ENCODE measurements around the gene GRPEL1. TPM values are rescaled to one million over a fixed set of nuclear protein-coding genes. Genes with fewer than 3 reads are reported as not detected.

The GRPEL1 gene
- total RNA-seq, 4 donors from 2014 or later: 7.4 to 55.0 (median 21.4) TPM

- no peak overlapping the region for H3K27ac ChIP-seq
- no peaks in the 10 kb centered on the region for H3K27me3 ChIP-seq
- DNase-seq: no peak
- intact Hi-C loops (cut with DNase I; ENCODE audit: low total_unique reads): no loop called here
- no peaks in the 10 kb centered on the region for H3K36me3 ChIP-seq
- no peak for TF ChIP-seq POLR2A (IDR thresholded peaks at IDR 0.05)
- no peak for TF ChIP-seq CTCF (IDR thresholded peaks at IDR 0.05)
- H3K9me3 ChIP-seq: no peaks in the 10 kb centered on the region
- no peak overlapping the region for H3K4me3 ChIP-seq
- H3K4me1 ChIP-seq: no peaks in the 10 kb centered on the region
Observed at GRCh38 chr4:7059662-7060061, 8.2 kb downstream of the GRPEL1 start.

GRCh38 chr4:7058792-7059191 is 9.1 kb downstream of the GRPEL1 start:
- no peaks in the 10 kb centered on the region for H3K4me1 ChIP-seq
- H3K9me3 ChIP-seq: no peaks in the 10 kb centered on the region
- no peaks in the 10 kb centered on the region for H3K27me3 ChIP-seq
- no peak overlapping the region for H3K27ac ChIP-seq
- TF ChIP-seq CTCF (IDR thresholded peaks at IDR 0.05) (no peak), POLR2A (IDR thresholded peaks at IDR 0.05) (no peak)
- H3K4me3 ChIP-seq: no peak overlapping the region
- DNase-seq: no peak
- intact Hi-C loops (cut with DNase I; ENCODE audit: low total_unique reads): no loop called here
- H3K36me3 ChIP-seq: no peaks in the 10 kb centered on the region

- TF ChIP-seq POLR2A (IDR thresholded peaks at IDR 0.05): no peak
- TF ChIP-seq CTCF (IDR thresholded peaks at IDR 0.05): no peak
- Histone ChIP-seq H3K4me3 (no peak overlapping the region), H3K27me3 (no peaks in the 10 kb centered on the region), H3K27ac (no peak overlapping the region), H3K9me3 (no peaks in the 10 kb centered on the region), H3K36me3 (no peaks in the 10 kb centered on the region), H3K4me1 (peaks cover 0 to 7% of the 10 kb centered on the region in 2 donors)
- DNase-seq: no peak
- intact Hi-C loops (cut with DNase I; ENCODE audit: low total_unique reads): no loop called here
Observed at GRCh38 chr4:7055990-7056325, 11.9 kb downstream of the GRPEL1 start.

- no peaks in the 10 kb centered on the region for H3K36me3 ChIP-seq
Observed at GRCh38 chr4:7055111-7055989, 12.5 kb downstream of the GRPEL1 start.

More at GRCh38 chr4:7055111-7055989, 12.5 kb downstream of the GRPEL1 start:
- no peaks in the 10 kb centered on the region for H3K27me3 ChIP-seq
- TF ChIP-seq POLR2A (IDR thresholded peaks at IDR 0.05) (no peak), CTCF (IDR thresholded peaks at IDR 0.05) (no peak)
- peaks cover 0 to 11% of the 10 kb centered on the region in 2 donors for H3K4me1 ChIP-seq
- no peak for DNase-seq
- intact Hi-C loops (cut with DNase I; ENCODE audit: low total_unique reads): no loop called here
- no peak overlapping the region for H3K4me3 ChIP-seq
- no peak overlapping the region for H3K27ac ChIP-seq
- H3K9me3 ChIP-seq: no peaks in the 10 kb centered on the region
